GM23338 (cell line): ENCODE results near the gene CFAP70.

Experiments
- EZH2 ChIP-seq: fragments of 200-600 bp; sonication (generic); IDR thresholded peaks from one replicate; pipeline ENCODE4 v1.8.0; 2017; ENCODE audit warnings: antibody characterized with exemption, mild to moderate bottlenecking, low read depth; ENCODE audit not compliant: unreplicated experiment
- JUNB ChIP-seq: IDR thresholded peaks from one replicate; pipeline ENCODE4 v1.6.1; 2016; ENCODE audit warnings: antibody characterized with exemption; ENCODE audit not compliant: unreplicated experiment
- POLR2AphosphoS5 ChIP-seq: IDR thresholded peaks from 2 replicates; pipeline ENCODE4 v1.6.1; 2016; ENCODE audit warnings: antibody characterized with exemption, low read depth
- ZNF114 ChIP-seq: fragments of 250-450 bp; sonication (Bioruptor Pico); IDR thresholded peaks from 2 replicates; pipeline ENCODE4 v1.5.0; 2020; ENCODE audit warnings: mild to moderate bottlenecking, moderate library complexity
- ZNF331 ChIP-seq: fragments of 250-450 bp; sonication (Bioruptor Pico); IDR thresholded peaks from 2 replicates; pipeline ENCODE4 v1.5.0; 2020; ENCODE audit warnings: low read depth, mild to moderate bottlenecking, moderate library complexity
- TF ChIP-seq, protein P1 (sequence below), 2 experiments: fragments of 200-600 bp in 1 of 2; sonication (generic) in 1 of 2; conservative IDR thresholded peaks; 2 replicates each; pipeline versions ENCODE4 v1.5.1 to v1.6.1; 2016 to 2017; ENCODE audit warnings: antibody characterized with exemption in 2 of 2, low read depth in 2 of 2, mild to moderate bottlenecking in 2 of 2, moderate library complexity in 1 of 2
- TF ChIP-seq, protein P2 (sequence below): IDR thresholded peaks from one replicate; pipeline ENCODE4 v1.6.1; 2018; ENCODE audit warnings: antibody characterized with exemption; ENCODE audit not compliant: unreplicated experiment

DNA sequence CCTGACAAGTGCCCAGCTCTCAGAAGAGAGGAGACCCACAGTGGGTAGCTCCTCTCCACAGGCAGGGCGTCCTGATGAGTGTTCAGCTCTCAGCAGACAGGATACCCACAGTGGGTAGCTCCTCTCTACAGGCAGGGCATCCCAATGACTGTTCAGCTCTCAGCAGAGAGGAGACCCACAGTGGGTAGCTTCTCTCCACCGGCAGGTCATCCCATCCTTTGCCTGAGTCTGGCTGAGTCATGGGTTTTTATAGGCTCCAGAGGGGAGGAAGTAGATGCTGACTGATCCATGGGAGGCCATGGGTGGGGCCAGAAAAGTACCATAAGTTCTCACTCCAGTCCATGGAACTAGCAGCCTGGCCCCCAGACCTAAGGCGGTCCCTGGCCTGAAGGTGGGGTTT is 18.5 kb downstream of the CFAP70 start:
- TF ChIP-seq, protein P1, sequence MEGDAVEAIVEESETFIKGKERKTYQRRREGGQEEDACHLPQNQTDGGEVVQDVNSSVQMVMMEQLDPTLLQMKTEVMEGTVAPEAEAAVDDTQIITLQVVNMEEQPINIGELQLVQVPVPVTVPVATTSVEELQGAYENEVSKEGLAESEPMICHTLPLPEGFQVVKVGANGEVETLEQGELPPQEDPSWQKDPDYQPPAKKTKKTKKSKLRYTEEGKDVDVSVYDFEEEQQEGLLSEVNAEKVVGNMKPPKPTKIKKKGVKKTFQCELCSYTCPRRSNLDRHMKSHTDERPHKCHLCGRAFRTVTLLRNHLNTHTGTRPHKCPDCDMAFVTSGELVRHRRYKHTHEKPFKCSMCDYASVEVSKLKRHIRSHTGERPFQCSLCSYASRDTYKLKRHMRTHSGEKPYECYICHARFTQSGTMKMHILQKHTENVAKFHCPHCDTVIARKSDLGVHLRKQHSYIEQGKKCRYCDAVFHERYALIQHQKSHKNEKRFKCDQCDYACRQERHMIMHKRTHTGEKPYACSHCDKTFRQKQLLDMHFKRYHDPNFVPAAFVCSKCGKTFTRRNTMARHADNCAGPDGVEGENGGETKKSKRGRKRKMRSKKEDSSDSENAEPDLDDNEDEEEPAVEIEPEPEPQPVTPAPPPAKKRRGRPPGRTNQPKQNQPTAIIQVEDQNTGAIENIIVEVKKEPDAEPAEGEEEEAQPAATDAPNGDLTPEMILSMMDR (conservative IDR thresholded peaks at IDR 0.05; ENCODE audit: low read depth in 2 of 2): no peak
- no peak for TF ChIP-seq EZH2
- TF ChIP-seq, protein P2, sequence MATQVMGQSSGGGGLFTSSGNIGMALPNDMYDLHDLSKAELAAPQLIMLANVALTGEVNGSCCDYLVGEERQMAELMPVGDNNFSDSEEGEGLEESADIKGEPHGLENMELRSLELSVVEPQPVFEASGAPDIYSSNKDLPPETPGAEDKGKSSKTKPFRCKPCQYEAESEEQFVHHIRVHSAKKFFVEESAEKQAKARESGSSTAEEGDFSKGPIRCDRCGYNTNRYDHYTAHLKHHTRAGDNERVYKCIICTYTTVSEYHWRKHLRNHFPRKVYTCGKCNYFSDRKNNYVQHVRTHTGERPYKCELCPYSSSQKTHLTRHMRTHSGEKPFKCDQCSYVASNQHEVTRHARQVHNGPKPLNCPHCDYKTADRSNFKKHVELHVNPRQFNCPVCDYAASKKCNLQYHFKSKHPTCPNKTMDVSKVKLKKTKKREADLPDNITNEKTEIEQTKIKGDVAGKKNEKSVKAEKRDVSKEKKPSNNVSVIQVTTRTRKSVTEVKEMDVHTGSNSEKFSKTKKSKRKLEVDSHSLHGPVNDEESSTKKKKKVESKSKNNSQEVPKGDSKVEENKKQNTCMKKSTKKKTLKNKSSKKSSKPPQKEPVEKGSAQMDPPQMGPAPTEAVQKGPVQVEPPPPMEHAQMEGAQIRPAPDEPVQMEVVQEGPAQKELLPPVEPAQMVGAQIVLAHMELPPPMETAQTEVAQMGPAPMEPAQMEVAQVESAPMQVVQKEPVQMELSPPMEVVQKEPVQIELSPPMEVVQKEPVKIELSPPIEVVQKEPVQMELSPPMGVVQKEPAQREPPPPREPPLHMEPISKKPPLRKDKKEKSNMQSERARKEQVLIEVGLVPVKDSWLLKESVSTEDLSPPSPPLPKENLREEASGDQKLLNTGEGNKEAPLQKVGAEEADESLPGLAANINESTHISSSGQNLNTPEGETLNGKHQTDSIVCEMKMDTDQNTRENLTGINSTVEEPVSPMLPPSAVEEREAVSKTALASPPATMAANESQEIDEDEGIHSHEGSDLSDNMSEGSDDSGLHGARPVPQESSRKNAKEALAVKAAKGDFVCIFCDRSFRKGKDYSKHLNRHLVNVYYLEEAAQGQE: no peak
- TF ChIP-seq POLR2AphosphoS5: no peak
- TF ChIP-seq ZNF114 (CRISPR knock-in tag): no peak
- no peak for TF ChIP-seq ZNF331 (CRISPR knock-in tag)
- no peak for TF ChIP-seq JUNB
